Keratinocyte (primary cell): ENCODE results near the gene MAB21L2. TPM values are rescaled to one million over a fixed set of nuclear protein-coding genes. Genes with fewer than 3 reads are reported as not detected.

Source experiments
- DNase-seq: peaks from one replicate; pipeline ENCODE4 v3.0.0-alpha.2; 2011; ENCODE audit warnings: low read depth, missing footprints, low spot score
- FAIRE-seq: peaks from 2 replicates; lab custom pipeline; 2011; peaks lifted over from hg19 to GRCh38; lab: Jason Lieb, UNC
- H2AFZ ChIP-seq: 2 replicates; pipeline ENCODE4 v1.6.0; 2012; ENCODE audit warnings: low read length, control low read depth, inconsistent platforms; ENCODE audit not compliant: control insufficient read depth
- H3K27ac ChIP-seq: 2 replicates; pipeline ENCODE4 v1.5.1; 2011; ENCODE audit warnings: low read length; ENCODE audit not compliant: control insufficient read depth, insufficient read depth
- H3K27me3 ChIP-seq: 3 replicates; pipeline ENCODE4 v1.6.0; 2011; ENCODE audit warnings: low read length; ENCODE audit not compliant: control insufficient read depth, insufficient read depth; ENCODE audit errors: extremely low read depth
- H3K36me3 ChIP-seq, 2 experiments: 2 replicates in 1 of 2; 3 replicates in 1 of 2; pipeline ENCODE4 v1.5.1; 2011; ENCODE audit warnings: low read length in 2 of 2, mild to moderate bottlenecking in 1 of 2; ENCODE audit not compliant: control insufficient read depth in 2 of 2, insufficient read depth in 2 of 2; ENCODE audit errors: extremely low read depth in 1 of 2
- H3K4me1 ChIP-seq: 3 replicates; pipeline ENCODE4 v1.5.1; 2011; ENCODE audit warnings: low read length; ENCODE audit not compliant: control insufficient read depth, insufficient read depth; ENCODE audit errors: extremely low read depth
- H3K4me2 ChIP-seq: 3 replicates; pipeline ENCODE4 v1.6.0; 2011; ENCODE audit warnings: low read depth, low read length; ENCODE audit not compliant: control insufficient read depth, insufficient read depth; ENCODE audit errors: extremely low read depth
- H3K4me3 ChIP-seq, 3 experiments: fragments of 200-600 bp in 1 of 3; sonication (generic) in 1 of 3; 2 replicates in 2 of 3; 3 replicates in 1 of 3; pipeline ENCODE4 v1.5.1; 2011 to 2016; ENCODE audit warnings: low read length in 3 of 3, mild to moderate bottlenecking in 3 of 3, control low read depth in 2 of 3, inconsistent platforms in 1 of 3, low read depth in 1 of 3, mixed read lengths in 1 of 3, mixed run types in 1 of 3, moderate library complexity in 1 of 3; ENCODE audit not compliant: control insufficient read depth in 2 of 3, insufficient read depth in 2 of 3; ENCODE audit errors: extremely low read depth in 1 of 3
- H3K79me2 ChIP-seq: 2 replicates; pipeline ENCODE4 v1.6.0; 2012; ENCODE audit warnings: low read length; ENCODE audit not compliant: control insufficient read depth, insufficient read depth
- H3K9ac ChIP-seq: 3 replicates; pipeline ENCODE4 v1.6.0; 2011; ENCODE audit warnings: low read length; ENCODE audit not compliant: control insufficient read depth, insufficient read depth; ENCODE audit errors: extremely low read depth
- H3K9me1 ChIP-seq: 3 replicates; pipeline ENCODE4 v1.6.0; 2011; ENCODE audit warnings: low read length; ENCODE audit not compliant: control insufficient read depth, insufficient read depth; ENCODE audit errors: extremely low read depth
- H3K9me3 ChIP-seq: 2 replicates; pipeline ENCODE4 v1.5.1; 2012; ENCODE audit warnings: low read depth, low read length; ENCODE audit not compliant: control insufficient read depth
- H4K20me1 ChIP-seq: 3 replicates; pipeline ENCODE4 v1.6.0; 2011; ENCODE audit warnings: low read length; ENCODE audit not compliant: control insufficient read depth, insufficient read depth; ENCODE audit errors: extremely low read depth
- CTCF ChIP-seq, 3 experiments: IDR thresholded peaks in 1 of 3; conservative IDR thresholded peaks in 1 of 3; optimal IDR thresholded peaks in 1 of 3; 2 replicates in 2 of 3; 3 replicates in 1 of 3; pipeline versions ENCODE3 to v1.5.1; 2011; ENCODE audit warnings: low read length in 3 of 3, mild to moderate bottlenecking in 3 of 3, moderate library complexity in 2 of 3, control low read depth in 1 of 3, inconsistent platforms in 1 of 3; ENCODE audit not compliant: insufficient read depth in 2 of 3; ENCODE audit errors: extremely low read depth in 1 of 3
- EZH2 ChIP-seq: IDR thresholded peaks from one replicate; pipeline ENCODE4 v1.6.1; 2012; ENCODE audit warnings: inconsistent platforms, mild to moderate bottlenecking, low read length, moderate library complexity
- dilution Hi-C: fragments of 300-500 bp; cut with MboI; formaldehyde crosslinking; loops from one replicate; pipeline ENCODE4 v1.7.0; 2020; ENCODE audit warnings: low sequenced_read_pairs; ENCODE audit not compliant: extremely low pct_ligation_motif_present
- polyA plus RNA-seq, 5 experiments: library from polyadenylated mRNA; depleted of rRNA in 3 of 5; stranded (reverse) in 3 of 5; stranded (forward) in 1 of 5; unstranded in 1 of 5; fragments of >200 nt; gene quantifications; 1 replicate in 1 of 5; 2 replicates in 3 of 5; 3 replicates in 1 of 5; pipeline versions ENCODE4 v1.2.1 to v1.2.3, GENCODE V29; 2011 to 2012; ENCODE audit warnings: missing spikeins in 2 of 5, low read depth in 1 of 5, low replicate concordance in 1 of 5

MAB21L2 gene
- polyA plus RNA-seq, 1 donor (not counting 4 experiments of a cell fraction or from before 2014, with no cell fraction given) = not detected

- H3K27me3 ChIP-seq = no peaks in the 10 kb centered on the region
- no peak overlapping the region for H3K4me3 ChIP-seq
- DNase-seq (no peak), FAIRE-seq (no peak)
- dilution Hi-C loops = no loop called here
- no peaks in the 10 kb centered on the region for H4K20me1 ChIP-seq
- no peak overlapping the region for H2AFZ ChIP-seq
- H3K36me3 ChIP-seq = no peaks in the 10 kb centered on the region
- no peaks in the 10 kb centered on the region for H3K4me1 ChIP-seq
- no peaks in the 10 kb centered on the region for H3K9me3 ChIP-seq
- H3K79me2 ChIP-seq = no peaks in the 10 kb centered on the region
- TF ChIP-seq CTCF (optimal IDR thresholded peaks at IDR 0.05 in 1 of 3, IDR thresholded peaks at IDR 0.05 in 1 of 3, conservative IDR thresholded peaks at IDR 0.05 in 1 of 3; ENCODE audit: extremely low read depth in 1 of 3, insufficient read depth in 2 of 3, low read length in 3 of 3) = no peak
- no peaks in the 10 kb centered on the region for H3K9me1 ChIP-seq
- H3K9ac ChIP-seq = no peak overlapping the region
- H3K4me2 ChIP-seq = no peak overlapping the region
- no peak overlapping the region for H3K27ac ChIP-seq
Observed at GRCh38 chr4:150609131-150609530, 27.2 kb downstream of the MAB21L2 start.

GRCh38 chr4:150619042-150619441 is 37.1 kb downstream of the MAB21L2 start:
- Histone ChIP-seq H3K4me2 (no peak overlapping the region), H3K27ac (no peak overlapping the region), H3K9me3 (no peaks in the 10 kb centered on the region), H3K9ac (no peak overlapping the region), H3K79me2 (no peaks in the 10 kb centered on the region), H4K20me1 (no peaks in the 10 kb centered on the region), H2AFZ (no peak overlapping the region), H3K4me1 (no peaks in the 10 kb centered on the region), H3K9me1 (no peaks in the 10 kb centered on the region), H3K27me3 (no peaks in the 10 kb centered on the region), H3K4me3 (no peak overlapping the region), H3K36me3 (no peaks in the 10 kb centered on the region)
- FAIRE-seq (no peak), DNase-seq (no peak)
- dilution Hi-C loops = no loop called here
- TF ChIP-seq CTCF (optimal IDR thresholded peaks at IDR 0.05 in 1 of 3, IDR thresholded peaks at IDR 0.05 in 1 of 3, conservative IDR thresholded peaks at IDR 0.05 in 1 of 3; ENCODE audit: extremely low read depth in 1 of 3, insufficient read depth in 2 of 3, low read length in 3 of 3) (no peak), EZH2 (no peak)
